T-cell (primary cell): ENCODE results near the gene ARMC12. TPM values are rescaled to one million over a fixed set of nuclear protein-coding genes. Genes with fewer than 3 reads are reported as not detected.

Experiments used
- ATAC-seq, 4 experiments: fragments of 200-7000 bp in 3 of 4; fragments of 150-1000 bp in 1 of 4; cut with Tn5 transposase; replicated peaks in 1 of 4; 1 replicate in 3 of 4; 2 replicates in 1 of 4; pipeline ENCODE4 v1.10.0; 2021; ENCODE audit warnings: moderate library complexity in 3 of 4, mild to moderate bottlenecking in 2 of 4, moderate number of reproducible peaks in 1 of 4
- CTCF ChIA-PET, 2 donors: fragments of 300-600 bp; sonication (Branson Sonifier 250); formaldehyde crosslinking; loops; one replicate each; lab custom pipeline; 2022; ENCODE audit warnings: antibody characterized with exemption in 2 of 2; lab: Charles Lee
- POLR2A ChIA-PET, 2 donors: fragments of 300-600 bp; sonication (Branson Sonifier 250); formaldehyde crosslinking; loops; one replicate each; lab custom pipeline; 2022; ENCODE audit warnings: antibody characterized with exemption in 2 of 2; lab: Charles Lee
- DNase-seq, 35 experiments: peaks; one replicate each; pipeline versions ENCODE4 v3.0.0 to v3.0.0-alpha.2; 2013 to 2023
- H3K27ac ChIP-seq: one replicate; pipeline ENCODE4 v1.5.1; 2013; ENCODE audit warnings: low read length
- H3K27me3 ChIP-seq, 2 experiments: replicated peaks in 1 of 2; 1 replicate in 1 of 2; 2 replicates in 1 of 2; pipeline versions ENCODE4 v1.6.1 to v1.7.0; 2013; ENCODE audit warnings: low read length in 1 of 2, mixed read lengths in 1 of 2; ENCODE audit not compliant: control insufficient read depth in 2 of 2, insufficient read depth in 2 of 2; ENCODE audit errors: extremely low read depth in 1 of 2
- H3K36me3 ChIP-seq, 2 donors: 1 replicate in 1 of 2; 2 replicates in 1 of 2; pipeline versions ENCODE4 v1.6.1 to v1.7.0; 2013; ENCODE audit warnings: low read length in 1 of 2; ENCODE audit not compliant: control insufficient read depth in 2 of 2, insufficient read depth in 1 of 2; ENCODE audit errors: extremely low read depth in 1 of 2
- H3K4me1 ChIP-seq, 2 experiments: 1 replicate in 1 of 2; 2 replicates in 1 of 2; pipeline versions ENCODE4 v1.6.1 to v1.7.0; 2013; ENCODE audit warnings: low read length in 2 of 2, mixed read lengths in 1 of 2; ENCODE audit not compliant: insufficient read depth in 2 of 2, control insufficient read depth in 1 of 2; ENCODE audit errors: extremely low read depth in 1 of 2
- H3K4me3 ChIP-seq, 2 donors: 1 replicate in 1 of 2; 2 replicates in 1 of 2; pipeline versions ENCODE4 v1.5.1 to v1.7.0; 2013; ENCODE audit warnings: mild to moderate bottlenecking in 2 of 2, low read length in 1 of 2, moderate library complexity in 1 of 2; ENCODE audit not compliant: control insufficient read depth in 1 of 2; ENCODE audit errors: extremely low read depth in 1 of 2
- H3K9me3 ChIP-seq: 2 replicates; pipeline ENCODE4 v1.7.0; 2013
- H3K27ac Mint-ChIP-seq, 2 donors: one replicate each; pipeline ENCODE4 v1.8.0; 2020 to 2021; ENCODE audit warnings: mild to moderate bottlenecking in 2 of 2, mixed read lengths in 2 of 2
- H3K27me3 Mint-ChIP-seq, 2 donors: one replicate each; pipeline ENCODE4 v1.8.0; 2021 to 2022; ENCODE audit warnings: mixed read lengths in 2 of 2
- H3K36me3 Mint-ChIP-seq: one replicate; pipeline ENCODE4 v1.8.0; 2021; ENCODE audit warnings: mixed read lengths
- H3K4me1 Mint-ChIP-seq, 3 donors: one replicate each; pipeline ENCODE4 v1.8.0; 2020 to 2022; ENCODE audit warnings: mixed read lengths in 3 of 3, mild to moderate bottlenecking in 1 of 3
- H3K4me3 Mint-ChIP-seq, 3 donors: one replicate each; pipeline ENCODE4 v1.8.0; 2020 to 2022; ENCODE audit warnings: mild to moderate bottlenecking in 3 of 3, mixed read lengths in 3 of 3, moderate library complexity in 3 of 3
- H3K9me3 Mint-ChIP-seq, 3 donors: one replicate each; pipeline ENCODE4 v1.8.0; 2020 to 2022; ENCODE audit warnings: mixed read lengths in 3 of 3
- WGBS: methylation state at CpG from one replicate; pipeline ENCODE4 v1.1.5; 2013; ENCODE audit warnings: missing lambda C conversion rate; ENCODE audit not compliant: insufficient coverage; 5-methylcytosine and 5-hydroxymethylcytosine counted together
- total RNA-seq, 35 experiments: library from RNA in 6 of 35; stranded (reverse) in 6 of 35; fragments of 120-200 nt in 1 of 35; gene quantifications; one replicate each; pipeline versions ENCODE4 v1.2.1 to v1.2.4 and lab custom pipeline; 2013 to 2026

Gene ARMC12
- total RNA-seq, 5 donors from 2014 or later (not counting 1 experiment from before 2014, with no cell fraction given), result 0.63 to 1.8 (median 0.90) TPM

DNA sequence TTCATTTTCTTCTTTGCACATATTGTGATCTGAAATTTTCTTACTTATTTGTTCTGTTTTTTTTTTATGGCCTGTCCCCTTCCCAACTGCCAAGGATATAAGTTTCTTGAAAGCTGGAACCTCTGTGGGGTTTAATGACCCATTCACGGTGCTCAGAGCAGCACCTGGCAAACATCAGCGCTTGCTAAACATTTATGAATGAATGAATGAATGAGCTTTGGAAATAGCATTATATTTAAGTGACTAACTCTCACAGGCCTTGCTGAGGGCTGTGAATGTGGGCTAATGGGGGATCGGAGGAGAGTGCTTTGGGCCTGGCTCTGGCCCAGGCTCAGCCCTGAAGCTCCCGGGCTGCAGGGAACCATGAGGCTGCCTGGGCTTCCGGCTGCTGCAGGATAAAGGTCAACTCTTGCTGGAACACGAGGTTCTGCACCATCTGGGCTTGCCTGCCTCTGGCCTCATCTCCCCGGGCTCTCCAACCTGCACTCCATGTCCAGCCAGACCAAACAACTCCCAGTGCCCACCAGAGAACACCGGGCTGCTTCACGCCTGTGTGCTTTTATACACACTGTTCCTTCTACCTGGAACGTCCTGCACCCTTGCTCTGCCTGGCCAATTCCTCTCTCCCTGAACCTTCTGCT, 14.6 kb upstream of the ARMC12 start:
- no peaks in the 10 kb centered on the region for H3K36me3 ChIP-seq
- H3K27me3 ChIP-seq, result no peaks in the 10 kb centered on the region
- no peak overlapping the region for H3K27ac ChIP-seq
- no peak for ATAC-seq
- Mint-ChIP-seq H3K36me3 (no peaks in the 10 kb centered on the region), H3K27me3 (no peaks in the 10 kb centered on the region), H3K4me3 (peak overlapping the region in 1 of 3 donors; percentile 6), H3K9me3 (no peaks in the 10 kb centered on the region), H3K27ac (peak overlapping the region; percentile 60 to 63), H3K4me1 (peaks cover 82 to 85% (median 84%) of the 10 kb centered on the region in 3 donors)
- H3K4me3 ChIP-seq, result no peak overlapping the region
- DNase-seq, result no peak
- WGBS, result 98% methylated on average over 8 of the region's 10 CpGs
- H3K4me1 ChIP-seq, result peaks cover 49 to 72% of the 10 kb centered on the region in 2 experiments
- H3K9me3 ChIP-seq, result no peaks in the 10 kb centered on the region
- ChIA-PET POLR2A (interaction anchor here in 1 of 2 donors (0.7 kb wide), 1 partner anchor 52 kb away, joined by 3 read pairs; no protein-coding TSS in a partner anchor), CTCF (no interaction called here)

DNA sequence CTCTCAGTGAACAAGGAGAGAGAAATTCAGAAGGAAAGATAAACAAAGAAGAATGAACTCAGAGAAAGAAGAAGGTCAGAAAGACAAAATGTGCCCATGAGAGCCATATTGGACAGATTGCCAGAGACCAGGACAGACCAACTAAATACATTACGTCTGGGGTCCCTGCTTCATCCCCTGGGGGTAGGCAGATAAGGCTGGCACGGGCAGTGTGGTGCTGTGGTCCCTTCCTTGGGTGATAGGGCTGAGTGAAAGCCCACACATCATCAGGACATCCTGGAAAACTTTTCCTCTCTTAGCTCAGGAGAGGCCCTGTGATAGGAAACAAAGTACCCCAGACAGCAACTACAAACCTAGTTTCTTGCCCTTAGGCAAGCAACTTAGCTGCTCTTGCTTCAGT, 13.2 kb upstream of the ARMC12 start:
- no peaks in the 10 kb centered on the region for H3K9me3 Mint-ChIP-seq
- peak overlapping the region; percentile 80 to 94 for H3K27ac Mint-ChIP-seq
- no peak for ATAC-seq
- H3K27ac ChIP-seq, result peak overlapping the region; percentile 52
- DNase-seq, result no peak
- no peaks in the 10 kb centered on the region for H3K27me3 ChIP-seq
- H3K4me1 Mint-ChIP-seq, result peaks cover 78 to 82% (median 80%) of the 10 kb centered on the region in 3 donors
- H3K36me3 ChIP-seq, result no peaks in the 10 kb centered on the region
- H3K4me3 ChIP-seq, result no peak overlapping the region
- ChIA-PET POLR2A (interaction anchor here in 1 of 2 donors (0.6 kb wide), 1 partner anchor 78 kb away, joined by 4 read pairs; no protein-coding TSS in a partner anchor), CTCF (no interaction called here)
- no peaks in the 10 kb centered on the region for H3K9me3 ChIP-seq
- WGBS, result 100% methylated on average over 1 of the region's 2 CpGs
- H3K4me3 Mint-ChIP-seq, result no peak overlapping the region
- H3K36me3 Mint-ChIP-seq, result no peaks in the 10 kb centered on the region
- no peaks in the 10 kb centered on the region for H3K27me3 Mint-ChIP-seq
- H3K4me1 ChIP-seq, result peaks cover 49 to 70% of the 10 kb centered on the region in 2 experiments

GRCh38 chr6:35724059-35724458, 12.8 kb upstream of the ARMC12 start:
- 92% methylated on average over 3 of the region's 4 CpGs for WGBS
- H3K9me3 Mint-ChIP-seq, result no peaks in the 10 kb centered on the region
- no peaks in the 10 kb centered on the region for H3K36me3 Mint-ChIP-seq
- H3K36me3 ChIP-seq, result no peaks in the 10 kb centered on the region
- ATAC-seq (no peak), DNase-seq (no peak)
- peak overlapping the region; percentile 52 for H3K27ac ChIP-seq
- CTCF ChIA-PET, result interaction anchor here in 1 of 2 donors (0.6 kb wide), 1 partner anchor 10 kb away, joined by 3 read pairs; no protein-coding TSS in a partner anchor
- no peak overlapping the region for H3K4me3 ChIP-seq
- H3K27me3 ChIP-seq, result no peaks in the 10 kb centered on the region
- H3K27ac Mint-ChIP-seq, result peak overlapping the region; percentile 80 to 94
- H3K4me1 ChIP-seq, result peaks cover 49 to 70% of the 10 kb centered on the region in 2 experiments
- peaks cover 78 to 82% (median 80%) of the 10 kb centered on the region in 3 donors for H3K4me1 Mint-ChIP-seq
- POLR2A ChIA-PET, result interaction anchor here (0.6 to 0.7 kb wide), 3 partner anchors 52 to 376 kb away, joined by 3 to 4 read pairs (median 4); no protein-coding TSS in a partner anchor
- H3K4me3 Mint-ChIP-seq, result peak overlapping the region in 1 of 3 donors; percentile 74
- H3K27me3 Mint-ChIP-seq, result no peaks in the 10 kb centered on the region
- no peaks in the 10 kb centered on the region for H3K9me3 ChIP-seq

DNA sequence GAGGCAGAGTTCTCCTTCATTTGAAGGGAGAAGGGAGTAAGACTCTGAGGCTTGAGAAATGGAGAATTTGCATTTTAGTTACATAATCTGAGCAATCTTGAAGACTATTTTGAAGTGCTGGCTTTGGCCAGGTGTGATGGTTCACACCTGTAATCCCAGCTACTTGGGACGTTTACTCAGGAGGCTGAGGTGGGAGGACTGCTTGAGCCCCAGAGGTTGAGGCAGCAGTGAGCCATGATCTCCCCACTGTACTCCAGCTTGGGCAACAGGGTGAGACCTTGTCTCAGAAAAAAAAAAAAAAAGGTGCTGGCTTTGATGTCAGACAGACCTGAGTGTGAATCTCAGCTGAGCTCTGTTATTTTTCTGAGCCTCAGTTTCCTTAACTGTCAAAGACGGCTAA, 12.4 kb upstream of the ARMC12 start:
- ChIA-PET POLR2A (interaction anchor here (0.6 to 1.5 kb wide), 3 partner anchors 38 to 376 kb away, joined by 3 to 5 read pairs (median 4); no protein-coding TSS in a partner anchor), CTCF (interaction anchor here in 1 of 2 donors (0.6 kb wide), 1 partner anchor 10 kb away, joined by 3 read pairs; no protein-coding TSS in a partner anchor)
- ATAC-seq, result no peak
- H3K4me1 Mint-ChIP-seq, result peaks cover 78 to 82% (median 80%) of the 10 kb centered on the region in 3 donors
- H3K27me3 ChIP-seq, result no peaks in the 10 kb centered on the region
- DNase-seq, result no peak
- WGBS, result no CpG with 5 or more reads among the region's 2 CpGs
- H3K27ac Mint-ChIP-seq, result peak overlapping the region; percentile 80 to 94
- H3K27ac ChIP-seq, result peak overlapping the region; percentile 52
- peaks cover 49 to 70% of the 10 kb centered on the region in 2 experiments for H3K4me1 ChIP-seq
- peak overlapping the region in 1 of 3 donors; percentile 74 for H3K4me3 Mint-ChIP-seq
- H3K9me3 Mint-ChIP-seq, result no peaks in the 10 kb centered on the region
- H3K9me3 ChIP-seq, result no peaks in the 10 kb centered on the region
- H3K36me3 Mint-ChIP-seq, result no peaks in the 10 kb centered on the region
- no peak overlapping the region for H3K4me3 ChIP-seq
- no peaks in the 10 kb centered on the region for H3K27me3 Mint-ChIP-seq
- no peaks in the 10 kb centered on the region for H3K36me3 ChIP-seq

DNA sequence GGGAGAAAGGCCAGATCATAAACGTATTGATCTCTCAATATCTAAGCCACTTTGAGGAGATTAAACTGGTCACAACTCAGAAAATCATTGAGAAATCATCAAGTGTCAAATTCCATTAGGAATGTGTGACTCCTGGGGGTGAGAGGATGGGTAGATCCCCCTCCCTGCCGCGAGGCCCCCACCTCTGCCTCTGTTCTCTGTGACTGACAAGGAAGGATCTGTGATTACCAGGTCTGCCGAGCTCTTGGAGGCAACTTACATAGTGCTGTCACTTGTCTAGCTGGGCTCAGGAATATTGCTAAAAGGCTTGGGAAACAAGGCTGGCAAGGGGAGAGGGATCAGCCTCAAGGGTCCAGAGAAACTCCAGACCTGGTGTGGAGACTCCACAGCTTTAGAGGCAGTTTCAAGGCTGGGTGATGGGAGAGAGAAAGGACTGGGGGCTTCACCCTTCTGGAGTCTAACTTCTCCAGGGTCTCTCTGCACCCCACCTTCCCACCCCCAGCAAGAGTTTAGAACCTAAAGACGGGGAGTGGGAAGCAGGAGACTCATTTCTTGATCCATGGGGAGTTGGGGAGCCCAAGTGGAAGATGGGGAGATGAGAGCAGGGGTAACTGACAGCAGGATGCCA, 11.6 kb upstream of the ARMC12 start:
- Mint-ChIP-seq H3K27me3 (no peaks in the 10 kb centered on the region), H3K4me3 (peak overlapping the region in 2 of 3 donors; percentile 11 to 74), H3K4me1 (peaks cover 78 to 82% (median 80%) of the 10 kb centered on the region in 3 donors), H3K9me3 (no peaks in the 10 kb centered on the region), H3K36me3 (no peaks in the 10 kb centered on the region), H3K27ac (peak overlapping the region; percentile 94 to 96)
- no peaks in the 10 kb centered on the region for H3K27me3 ChIP-seq
- peaks cover 50 to 70% of the 10 kb centered on the region in 2 experiments for H3K4me1 ChIP-seq
- ChIA-PET POLR2A (interaction anchor here in 1 of 2 donors (1.5 kb wide), 1 partner anchor 38 kb away, joined by 5 read pairs; no protein-coding TSS in a partner anchor), CTCF (interaction anchor here in 1 of 2 donors (0.6 kb wide), 1 partner anchor 134 kb away, joined by 3 read pairs; no protein-coding TSS in a partner anchor)
- peak overlapping the region; percentile 89 for H3K27ac ChIP-seq
- no peaks in the 10 kb centered on the region for H3K9me3 ChIP-seq
- no peaks in the 10 kb centered on the region for H3K36me3 ChIP-seq
- H3K4me3 ChIP-seq, result no peak overlapping the region
- ATAC-seq, result no peak
- 100% methylated on average over 2 of the region's 5 CpGs for WGBS
- no peak for DNase-seq
